Upper lobe of right lung (tissue), 1 donor: ENCODE results near the gene PTPRN2. TPM values are rescaled to one million over a fixed set of nuclear protein-coding genes. Genes with fewer than 3 reads are reported as not detected.
"Not testable (repeated sequence)": the region's sequence is repeated elsewhere in the genome, so short reads cannot be mapped to it uniquely, and the experiment has no call there.

ENCODE experiments used
- ATAC-seq: fragments of 200-7000 bp; cut with Tn5 transposase; one replicate; pipeline ENCODE4 v1.9.1; 2020; ENCODE audit warnings: mild to moderate bottlenecking, moderate library complexity
- DNase-seq: peaks from one replicate; pipeline ENCODE4 v3.0.0-alpha.2; 2020
- H3K27ac ChIP-seq: fragments of 200-600 bp; one replicate; pipeline ENCODE4 v1.8.0; 2022
- H3K27me3 ChIP-seq: fragments of 200-600 bp; one replicate; pipeline ENCODE4 v1.8.0; 2022; ENCODE audit warnings: mild to moderate bottlenecking
- H3K36me3 ChIP-seq: fragments of 200-600 bp; one replicate; pipeline ENCODE4 v1.8.0; 2022
- H3K4me1 ChIP-seq: fragments of 200-600 bp; one replicate; pipeline ENCODE4 v1.8.0; 2022
- H3K4me3 ChIP-seq: fragments of 200-600 bp; one replicate; pipeline ENCODE4 v1.8.0; 2022; ENCODE audit warnings: mild to moderate bottlenecking
- H3K9me3 ChIP-seq: fragments of 200-600 bp; one replicate; pipeline ENCODE4 v1.8.0; 2022
- CTCF ChIP-seq: fragments of 200-600 bp; IDR thresholded peaks from one replicate; pipeline ENCODE4 v1.8.0; 2022; ENCODE audit warnings: antibody characterized with exemption
- intact Hi-C: fragments of 100-400 bp; cut with DNase I; formaldehyde crosslinking; loops from one replicate; pipeline ENCODE4 v1.11.0; 2022
- total RNA-seq: library from RNA; stranded (reverse); fragmentation: NEBNext Ultra II Directional; extraction: Animal tissue kit (Norgen Biotek cat#: 25700); gene quantifications from one replicate; pipeline ENCODE4 v1.2.1, GENCODE V29; 2021
- donor health status: DM: no; HTN: yes; CAD: no; lungs with severe emphysema.

Gene PTPRN2
- total RNA-seq, 1 donor from 2014 or later, result 4.9 TPM

- no peak for ATAC-seq
- intact Hi-C loops, result no loop called here
- peak; percentile 42 for DNase-seq
Measured at GRCh38 chr7:158275711-158276413, 311.8 kb downstream of the PTPRN2 start.

GRCh38 chr7:158274996-158275395 is 312.6 kb downstream of the PTPRN2 start:
- H3K27ac ChIP-seq, result no peak overlapping the region
- H3K9me3 ChIP-seq, result no peaks in the 10 kb centered on the region
- intact Hi-C loops, result no loop called here
- no peaks in the 10 kb centered on the region for H3K4me1 ChIP-seq
- ATAC-seq, result no peak
- no peak overlapping the region for H3K4me3 ChIP-seq
- no peaks in the 10 kb centered on the region for H3K36me3 ChIP-seq
- DNase-seq, result peak; percentile 38
- no peaks in the 10 kb centered on the region for H3K27me3 ChIP-seq
- TF ChIP-seq CTCF, result no peak

More at GRCh38 chr7:158275711-158276413, 311.8 kb downstream of the PTPRN2 start:
- Histone ChIP-seq H3K27me3 (no peaks in the 10 kb centered on the region), H3K4me3 (no peak overlapping the region), H3K9me3 (no peaks in the 10 kb centered on the region), H3K27ac (no peak overlapping the region), H3K36me3 (no peaks in the 10 kb centered on the region), H3K4me1 (no peaks in the 10 kb centered on the region)
- TF ChIP-seq CTCF, result no peak

GRCh38 chr7:158274404-158274811 is 313.2 kb downstream of the PTPRN2 start:
- no peak for TF ChIP-seq CTCF
- DNase-seq, result no peak
- intact Hi-C loops, result no loop called here
- Histone ChIP-seq H3K36me3 (no peaks in the 10 kb centered on the region), H3K27ac (no peak overlapping the region), H3K4me1 (no peaks in the 10 kb centered on the region), H3K9me3 (no peaks in the 10 kb centered on the region), H3K4me3 (no peak overlapping the region), H3K27me3 (no peaks in the 10 kb centered on the region)
- no peak for ATAC-seq

- ATAC-seq, H3K36me3 ChIP-seq, H3K9me3 ChIP-seq, intact Hi-C loops, H3K4me3 ChIP-seq, H3K27me3 ChIP-seq, H3K4me1 ChIP-seq, H3K27ac ChIP-seq: not testable (repeated sequence)
- DNase-seq, result peak; percentile 57
Measured at GRCh38 chr7:158273756-158274342, 313.8 kb downstream of the PTPRN2 start.

- DNase-seq, result peak; percentile 51
- H3K4me3 ChIP-seq, result no peak overlapping the region
- H3K27ac ChIP-seq, result no peak overlapping the region
- ATAC-seq, result no peak
- H3K27me3 ChIP-seq, result no peaks in the 10 kb centered on the region
- no peak for TF ChIP-seq CTCF
- intact Hi-C loops, result no loop called here
- H3K36me3 ChIP-seq, result no peaks in the 10 kb centered on the region
- no peaks in the 10 kb centered on the region for H3K9me3 ChIP-seq
- H3K4me1 ChIP-seq, result no peaks in the 10 kb centered on the region
Measured at GRCh38 chr7:158273138-158273651, 314.4 kb downstream of the PTPRN2 start.

GRCh38 chr7:158272509-158273137 is 315.0 kb downstream of the PTPRN2 start:
- H3K27me3 ChIP-seq, result no peaks in the 10 kb centered on the region
- no peak for TF ChIP-seq CTCF
- H3K9me3 ChIP-seq, result no peaks in the 10 kb centered on the region
- intact Hi-C loops, result no loop called here
- DNase-seq, result peak; percentile 45
- ATAC-seq, result no peak
- no peak overlapping the region for H3K27ac ChIP-seq
- no peak overlapping the region for H3K4me3 ChIP-seq
- no peaks in the 10 kb centered on the region for H3K36me3 ChIP-seq
- no peaks in the 10 kb centered on the region for H3K4me1 ChIP-seq
